ENCODE measurements around the gene RRBP1. TPM values are rescaled to one million over a fixed set of nuclear protein-coding genes. Genes with fewer than 3 reads are reported as not detected.

Gene RRBP1
- total and polyA plus RNA-seq, 2 of the 4 experiments (the other 2 are of a cell fraction): 90.2 to 136 TPM

- H4K8ac ChIP-seq (ENCODE audit: low read depth in 2 of 2, low read length in 2 of 2): no peak overlapping the region
- H3K27me3 ChIP-seq (ENCODE audit: control insufficient read depth, insufficient read depth, low read length): no peaks in the 10 kb centered on the region
- WGBS, 2 experiments (ENCODE audit: extremely low coverage in 2 of 2, insufficient read length in 1 of 2): 95% methylated on average over 4 of the region's 12 CpGs; no CpG with 5 or more reads in 1 of the 2 experiments
- BruUV-seq (replicated peaks): no TSS peak
- H3K4ac ChIP-seq (ENCODE audit: low read depth, low read length): no peak overlapping the region
- H3K23ac ChIP-seq (ENCODE audit: low read depth, low read length): no peak overlapping the region
- no peak for ATAC-seq (ENCODE audit: low read depth)
- TF ChIP-seq RCOR1 (IDR thresholded peaks at IDR 0.05; ENCODE audit: insufficient replicate concordance, low read length) (no peak), NFE2L2 (IDR thresholded peaks at IDR 0.05; ENCODE audit: low read depth, low read length) (no peak), POLR2A (IDR thresholded peaks at IDR 0.05; ENCODE audit: low read depth, low read length) (no peak), ELK1 (IDR thresholded peaks at IDR 0.05; ENCODE audit: borderline replicate concordance, low read depth, low read length) (no peak), MAFK (IDR thresholded peaks at IDR 0.05; ENCODE audit: low read depth, low read length) (no peak), RFX5 (IDR thresholded peaks at IDR 0.05; ENCODE audit: low read depth, low read length) (no peak), CTCF (conservative IDR thresholded peaks at IDR 0.05; ENCODE audit: low read depth, low read length) (no peak), CHD1 (IDR thresholded peaks at IDR 0.05; ENCODE audit: low read depth, low read length) (no peak), CEBPB (IDR thresholded peaks at IDR 0.05; ENCODE audit: low read depth, low read length) (no peak), RAD21 (IDR thresholded peaks at IDR 0.05; ENCODE audit: low read length) (no peak), BHLHE40 (IDR thresholded peaks at IDR 0.05; ENCODE audit: low read depth, low read length) (no peak), MAZ (IDR thresholded peaks at IDR 0.05; ENCODE audit: borderline replicate concordance, low read depth, low read length) (no peak), MXI1 (IDR thresholded peaks at IDR 0.05; ENCODE audit: borderline replicate concordance, low read depth, low read length) (no peak), USF2 (IDR thresholded peaks at IDR 0.05; ENCODE audit: low read depth, low read length) (no peak), SMC3 (IDR thresholded peaks at IDR 0.05; ENCODE audit: low read depth, low read length) (no peak)
- ChIA-PET CTCF (no interaction called here), POLR2A (ENCODE audit: unreplicated experiment) (no interaction called here)
- H2BK120ac ChIP-seq (ENCODE audit: low read depth, low read length): no peak overlapping the region
- H3K9ac ChIP-seq (ENCODE audit: low read depth, low read length): no peak overlapping the region
- no peak overlapping the region for H3K56ac ChIP-seq (ENCODE audit: extremely low read depth, insufficient read depth, low read length)
- peaks cover 9% of the 10 kb centered on the region; the same call in 1 of the 2 replicates for H3K4me1 ChIP-seq (ENCODE audit: control insufficient read depth, insufficient read depth, low read length)
- no peak overlapping the region for H3K14ac ChIP-seq (replicated peaks; ENCODE audit: low read depth, low read length)
- peaks cover 78% of the 10 kb centered on the region for H3K36me3 ChIP-seq (ENCODE audit: control insufficient read depth, insufficient read depth, low read length)
- DNase-seq: no peak
- H2AK5ac ChIP-seq (ENCODE audit: low read depth, low read length): no peak overlapping the region
- H3K4me2 ChIP-seq (ENCODE audit: low read depth, low read length): no peak overlapping the region
- in situ Hi-C loops (cut with MboI; ENCODE audit: low sequenced_read_pairs): loop anchor here (25.0 kb wide), 1 partner anchor 497 kb away; the partner anchor contains the start of genes KAT14 and PET117
- no peak overlapping the region for H2AK9ac ChIP-seq (replicated peaks; ENCODE audit: low read depth, low read length, poor library complexity)
- intact Hi-C loops (cut with micrococcal nuclease): no loop called here
- no peak overlapping the region for H3K18ac ChIP-seq (ENCODE audit: low read depth, low read length)
- H4K91ac ChIP-seq (ENCODE audit: insufficient read depth, low read depth, low read length): no peak overlapping the region
- dilution Hi-C loops (cut with HindIII; ENCODE audit: low sequenced_read_pairs, unreplicated experiment): no loop called here
- H4K20me1 ChIP-seq (ENCODE audit: insufficient read depth, low read length): peaks cover 99% of the 10 kb centered on the region
- no peaks in the 10 kb centered on the region; the same call in 1 of the 2 replicates for H3K9me1 ChIP-seq (ENCODE audit: insufficient read depth, low read length)
- no peak overlapping the region for H4K5ac ChIP-seq (ENCODE audit: low read depth, low read length)
- H2BK20ac ChIP-seq (ENCODE audit: low read depth, low read length): no peak overlapping the region
- H3K27ac ChIP-seq (ENCODE audit: insufficient read depth, low read length): no peak overlapping the region
- H3K79me1 ChIP-seq (ENCODE audit: low read depth in 1 of 2, low read length in 2 of 2): peaks cover 35 to 98% of the 10 kb centered on the region in 2 experiments
- H2AFZ ChIP-seq (replicated peaks; ENCODE audit: low read length, poor library complexity): no peak overlapping the region
- H3K4me3 ChIP-seq (ENCODE audit: insufficient read depth, low read depth, low read length): no peak overlapping the region
- H2BK15ac ChIP-seq (ENCODE audit: low read depth, low read length): no peak overlapping the region
- no peaks in the 10 kb centered on the region for H3K9me3 ChIP-seq (ENCODE audit: control insufficient read depth, insufficient read depth, low read length)
- H2BK5ac ChIP-seq (ENCODE audit: low read depth, low read length, poor library complexity, severe bottlenecking): no peak overlapping the region
These were observed 41.7 kb downstream of the RRBP1 start for GRCh38 chr20:17640146-17640874.
